ENCODE results near the gene ECSCR.
"Not testable (repeated sequence)": the region's sequence is repeated elsewhere in the genome, so short reads cannot be mapped to it uniquely, and the experiment has no call there.

The ECSCR gene

GRCh38 chr5:139409116-139409515, 53.4 kb downstream of the ECSCR start:
- H3K4me1 ChIP-seq (ENCODE audit: insufficient read depth, low read length); H3K36me3 ChIP-seq (ENCODE audit: insufficient read depth, low read length); H3K27me3 ChIP-seq (ENCODE audit: insufficient read depth, low read length); H2AFZ ChIP-seq (ENCODE audit: low read depth, low read length); H3K4me3 ChIP-seq (ENCODE audit: low read length); H3K9me3 ChIP-seq (ENCODE audit: low read length): not testable (repeated sequence)

GRCh38 chr5:139408191-139408590, 54.4 kb downstream of the ECSCR start:
- Histone ChIP-seq H3K36me3 (ENCODE audit: insufficient read depth, low read length) (peaks cover 3% of the 10 kb centered on the region), H3K4me3 (ENCODE audit: low read length) (no peak overlapping the region), H3K27me3 (ENCODE audit: insufficient read depth, low read length) (no peaks in the 10 kb centered on the region), H2AFZ (ENCODE audit: low read depth, low read length) (no peak overlapping the region), H3K4me1 (ENCODE audit: insufficient read depth, low read length) (peaks cover 9% of the 10 kb centered on the region), H3K9me3 (ENCODE audit: low read length) (no peaks in the 10 kb centered on the region)

GRCh38 chr5:139407517-139407916, 55.0 kb downstream of the ECSCR start:
- no peak overlapping the region for H2AFZ ChIP-seq (ENCODE audit: low read depth, low read length)
- H3K27me3 ChIP-seq (ENCODE audit: insufficient read depth, low read length) = no peaks in the 10 kb centered on the region
- no peak overlapping the region for H3K4me3 ChIP-seq (ENCODE audit: low read length)
- H3K9me3 ChIP-seq (ENCODE audit: low read length) = no peaks in the 10 kb centered on the region
- H3K36me3 ChIP-seq (ENCODE audit: insufficient read depth, low read length) = peaks cover 1% of the 10 kb centered on the region
- H3K4me1 ChIP-seq (ENCODE audit: insufficient read depth, low read length) = peaks cover 13% of the 10 kb centered on the region

GRCh38 chr5:139406963-139407362, 55.6 kb downstream of the ECSCR start:
- Histone ChIP-seq H3K36me3 (ENCODE audit: insufficient read depth, low read length) (no peaks in the 10 kb centered on the region), H3K4me1 (ENCODE audit: insufficient read depth, low read length) (peaks cover 13% of the 10 kb centered on the region), H3K27me3 (ENCODE audit: insufficient read depth, low read length) (no peaks in the 10 kb centered on the region), H3K4me3 (ENCODE audit: low read length) (no peak overlapping the region), H2AFZ (ENCODE audit: low read depth, low read length) (no peak overlapping the region), H3K9me3 (ENCODE audit: low read length) (no peaks in the 10 kb centered on the region)

GRCh38 chr5:139404484-139404840, 58.1 kb downstream of the ECSCR start:
- Histone ChIP-seq H3K4me1 (ENCODE audit: insufficient read depth, low read length) (peaks cover 13% of the 10 kb centered on the region), H3K4me3 (ENCODE audit: low read length) (peak overlapping the region; percentile 57), H3K9me3 (ENCODE audit: low read length) (no peaks in the 10 kb centered on the region), H3K36me3 (ENCODE audit: insufficient read depth, low read length) (peaks cover 8% of the 10 kb centered on the region), H2AFZ (ENCODE audit: low read depth, low read length) (peak overlapping the region; percentile 79), H3K27me3 (ENCODE audit: insufficient read depth, low read length) (no peaks in the 10 kb centered on the region)

GRCh38 chr5:139403787-139404483, 58.6 kb downstream of the ECSCR start, which contains the start of gene SPATA24:
SPATA24 (minus strand) TSS chr5:139404089; CDS start chr5:139404060, 29 bp downstream.
- Histone ChIP-seq H3K27me3 (ENCODE audit: insufficient read depth, low read length) (no peaks in the 10 kb centered on the region), H3K4me1 (ENCODE audit: insufficient read depth, low read length) (peaks cover 13% of the 10 kb centered on the region), H3K4me3 (ENCODE audit: low read length) (peak within 1 kb of the TSS; percentile 57), H2AFZ (ENCODE audit: low read depth, low read length) (peak within 1 kb of the TSS; percentile 79), H3K9me3 (ENCODE audit: low read length) (no peaks in the 10 kb centered on the region), H3K36me3 (ENCODE audit: insufficient read depth, low read length) (peaks cover 8% of the 10 kb centered on the region)

GRCh38 chr5:139403418-139403786, 59.1 kb downstream of the ECSCR start:
- Histone ChIP-seq H3K9me3 (ENCODE audit: low read length) (no peaks in the 10 kb centered on the region), H3K27me3 (ENCODE audit: insufficient read depth, low read length) (no peaks in the 10 kb centered on the region), H3K4me1 (ENCODE audit: insufficient read depth, low read length) (peaks cover 13% of the 10 kb centered on the region), H3K36me3 (ENCODE audit: insufficient read depth, low read length) (peaks cover 8% of the 10 kb centered on the region), H2AFZ (ENCODE audit: low read depth, low read length) (peak overlapping the region; percentile 79), H3K4me3 (ENCODE audit: low read length) (peak overlapping the region; percentile 57)

GRCh38 chr5:139402561-139403158, 59.9 kb downstream of the ECSCR start:
- H3K36me3 ChIP-seq (ENCODE audit: insufficient read depth, low read length) = peaks cover 8% of the 10 kb centered on the region
- no peaks in the 10 kb centered on the region for H3K9me3 ChIP-seq (ENCODE audit: low read length)
- peak overlapping the region; percentile 57 for H3K4me3 ChIP-seq (ENCODE audit: low read length)
- no peak overlapping the region for H2AFZ ChIP-seq (ENCODE audit: low read depth, low read length)
- no peaks in the 10 kb centered on the region for H3K27me3 ChIP-seq (ENCODE audit: insufficient read depth, low read length)
- H3K4me1 ChIP-seq (ENCODE audit: insufficient read depth, low read length) = peaks cover 13% of the 10 kb centered on the region

- H3K36me3 ChIP-seq (ENCODE audit: insufficient read depth, low read length) = peaks cover 11% of the 10 kb centered on the region
- no peaks in the 10 kb centered on the region for H3K9me3 ChIP-seq (ENCODE audit: low read length)
- H3K4me1 ChIP-seq (ENCODE audit: insufficient read depth, low read length) = peaks cover 13% of the 10 kb centered on the region
- no peak overlapping the region for H3K4me3 ChIP-seq (ENCODE audit: low read length)
- no peaks in the 10 kb centered on the region for H3K27me3 ChIP-seq (ENCODE audit: insufficient read depth, low read length)
- H2AFZ ChIP-seq (ENCODE audit: low read depth, low read length) = no peak overlapping the region
Observed at GRCh38 chr5:139401546-139401945, 61.0 kb downstream of the ECSCR start.

GRCh38 chr5:139399501-139400121, 62.9 kb downstream of the ECSCR start:
- no peak overlapping the region for H2AFZ ChIP-seq (ENCODE audit: low read depth, low read length)
- H3K36me3 ChIP-seq (ENCODE audit: insufficient read depth, low read length) = peaks cover 11% of the 10 kb centered on the region
- H3K4me1 ChIP-seq (ENCODE audit: insufficient read depth, low read length) = peaks cover 13% of the 10 kb centered on the region
- H3K9me3 ChIP-seq (ENCODE audit: low read length) = peaks cover 6% of the 10 kb centered on the region
- H3K4me3 ChIP-seq (ENCODE audit: low read length) = no peak overlapping the region
- H3K27me3 ChIP-seq (ENCODE audit: insufficient read depth, low read length) = peaks cover 4% of the 10 kb centered on the region
